KBM-7 (cell line): ENCODE measurements around the gene CCDC38.
A peak's percentile ranks its signal among the peaks of the same experiment; 100 is the strongest.
"Not testable (repeated sequence)": the region's sequence is repeated elsewhere in the genome, so short reads cannot be mapped to it uniquely, and the experiment has no call there.

Experiments
- DNase-seq: peaks from one replicate; pipeline ENCODE4 v3.0.0-alpha.2; 2015
- in situ Hi-C: fragments of 300-500 bp; cut with MboI; formaldehyde crosslinking; loops from 2 replicates; pipeline ENCODE4 v1.14.3; 2020; ENCODE audit warnings: low sequenced_read_pairs, low pct_unique_long_range_greater_than_20kb, mixed read lengths

Gene CCDC38

DNA sequence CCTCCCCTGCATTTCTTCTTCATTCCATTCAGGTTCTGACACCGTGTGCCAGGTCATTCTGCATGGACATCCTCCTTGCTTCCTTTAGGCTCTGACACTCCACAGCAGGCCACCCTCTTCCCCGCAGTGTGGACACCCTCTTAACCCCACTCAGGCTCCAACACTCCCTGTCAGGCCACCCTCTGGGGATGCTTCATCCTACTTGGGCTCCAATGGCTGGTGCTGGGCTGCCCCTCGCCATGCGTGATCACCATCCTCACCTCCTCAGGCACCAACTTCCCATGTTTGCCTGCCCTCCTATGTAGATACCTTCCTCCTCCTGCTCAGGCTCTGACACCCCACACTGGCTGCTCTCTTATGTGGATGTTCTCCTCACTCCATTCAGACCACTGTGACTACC is 90.3 kb downstream of the CCDC38 start:
- DNase-seq = no peak
- in situ Hi-C loops = no loop called here

DNA sequence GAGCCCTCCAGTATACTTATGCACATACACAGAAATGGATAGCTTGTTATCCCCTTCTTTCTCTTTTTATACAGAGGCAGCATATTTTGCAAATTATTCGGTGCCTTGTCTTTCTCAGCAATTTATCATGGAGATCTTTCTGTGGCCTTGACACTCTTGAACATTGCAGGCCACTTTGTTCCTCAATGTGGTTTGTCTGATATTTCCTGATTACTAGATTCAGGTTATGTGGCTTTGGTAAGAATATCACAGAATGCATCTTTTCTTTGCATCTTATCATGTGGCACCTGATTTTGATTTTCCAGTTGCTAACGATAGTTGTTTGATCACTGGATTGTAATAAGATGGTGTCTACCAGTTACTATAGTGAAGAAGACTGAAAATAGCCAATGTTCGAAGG is 90.8 kb downstream of the CCDC38 start:
- in situ Hi-C loops = no loop called here
- peak; percentile 36 for DNase-seq

DNA sequence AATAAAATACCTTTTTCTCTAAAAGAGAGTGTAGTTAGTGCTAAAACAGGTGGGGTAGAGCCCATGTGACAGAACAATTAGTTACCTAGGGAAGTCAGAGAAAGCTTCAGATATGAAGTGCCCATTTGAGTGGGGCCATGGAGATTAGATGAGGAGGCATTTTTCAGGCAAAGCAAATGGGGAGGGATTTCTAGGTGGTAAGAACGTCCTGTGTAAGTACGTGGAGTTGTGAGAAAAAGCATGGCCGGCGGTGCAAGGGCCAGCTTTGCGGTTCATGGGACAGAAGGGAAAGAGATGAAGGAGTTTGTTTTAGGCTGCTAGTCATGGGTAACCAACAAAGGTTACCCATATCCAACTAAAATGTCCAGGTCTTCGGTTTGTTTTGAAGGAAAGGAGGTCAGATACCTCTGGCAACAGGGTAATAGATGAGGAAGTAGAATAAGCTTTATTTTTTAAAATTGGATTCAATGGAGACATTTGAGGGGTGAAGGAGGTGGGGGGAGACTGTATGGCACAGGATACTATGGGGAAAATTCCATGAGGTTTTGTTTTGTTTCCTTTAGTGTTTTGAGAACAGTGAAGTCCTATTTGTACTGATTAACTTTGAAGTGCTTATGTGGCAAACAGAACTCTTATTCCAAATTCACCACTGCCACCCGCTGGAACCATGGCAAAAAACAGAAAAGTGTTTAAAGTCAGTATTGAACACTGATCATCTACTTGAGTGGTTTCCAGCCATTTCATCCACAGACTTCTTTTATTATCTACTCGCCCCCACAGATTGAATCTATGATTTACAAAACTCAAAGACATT is 93.6 kb downstream of the CCDC38 start:
- peak; percentile 32 for DNase-seq
- in situ Hi-C loops = no loop called here

DNA sequence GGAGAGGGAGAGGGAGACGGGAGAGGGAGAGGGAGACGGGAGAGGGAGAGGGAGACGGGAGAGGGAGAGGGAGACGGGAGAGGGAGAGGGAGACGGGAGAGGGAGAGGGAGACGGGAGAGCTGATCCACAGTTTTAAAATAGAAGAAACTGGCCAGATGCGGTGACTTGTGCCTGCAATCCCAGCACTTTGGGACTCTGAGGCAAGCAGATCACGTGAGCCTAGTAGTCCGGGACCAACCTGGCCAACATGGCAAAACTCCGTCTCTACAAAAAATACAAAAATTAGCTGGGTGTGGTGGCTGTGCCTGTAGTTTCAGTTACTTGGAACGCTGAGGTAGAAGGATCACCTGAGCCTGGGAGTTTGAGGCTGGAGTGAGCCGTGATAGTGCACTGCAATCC is 100.0 kb downstream of the CCDC38 start:
- in situ Hi-C loops, DNase-seq: not testable (repeated sequence)

DNA sequence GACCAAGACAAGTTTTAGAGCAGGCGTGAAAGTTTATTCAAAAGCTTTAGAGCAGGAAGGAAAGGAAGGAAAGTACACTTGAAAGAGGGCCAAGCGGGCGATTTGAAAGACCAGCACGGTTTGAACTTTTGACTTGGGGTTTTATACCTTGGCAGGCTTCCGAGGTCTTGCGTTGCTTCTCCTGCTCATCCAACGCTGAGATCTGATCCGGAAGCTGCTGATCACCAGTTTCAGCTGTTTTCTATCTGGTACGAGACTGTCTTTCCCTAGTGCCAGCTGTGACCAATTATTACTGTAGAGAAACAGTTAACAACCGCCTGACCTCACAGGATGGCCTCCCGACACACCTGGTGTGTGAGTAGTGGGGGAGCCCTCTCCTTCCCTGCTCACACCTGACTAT is 104.3 kb downstream of the CCDC38 start:
- in situ Hi-C loops = no loop called here
- DNase-seq = peak; percentile 36

DNA sequence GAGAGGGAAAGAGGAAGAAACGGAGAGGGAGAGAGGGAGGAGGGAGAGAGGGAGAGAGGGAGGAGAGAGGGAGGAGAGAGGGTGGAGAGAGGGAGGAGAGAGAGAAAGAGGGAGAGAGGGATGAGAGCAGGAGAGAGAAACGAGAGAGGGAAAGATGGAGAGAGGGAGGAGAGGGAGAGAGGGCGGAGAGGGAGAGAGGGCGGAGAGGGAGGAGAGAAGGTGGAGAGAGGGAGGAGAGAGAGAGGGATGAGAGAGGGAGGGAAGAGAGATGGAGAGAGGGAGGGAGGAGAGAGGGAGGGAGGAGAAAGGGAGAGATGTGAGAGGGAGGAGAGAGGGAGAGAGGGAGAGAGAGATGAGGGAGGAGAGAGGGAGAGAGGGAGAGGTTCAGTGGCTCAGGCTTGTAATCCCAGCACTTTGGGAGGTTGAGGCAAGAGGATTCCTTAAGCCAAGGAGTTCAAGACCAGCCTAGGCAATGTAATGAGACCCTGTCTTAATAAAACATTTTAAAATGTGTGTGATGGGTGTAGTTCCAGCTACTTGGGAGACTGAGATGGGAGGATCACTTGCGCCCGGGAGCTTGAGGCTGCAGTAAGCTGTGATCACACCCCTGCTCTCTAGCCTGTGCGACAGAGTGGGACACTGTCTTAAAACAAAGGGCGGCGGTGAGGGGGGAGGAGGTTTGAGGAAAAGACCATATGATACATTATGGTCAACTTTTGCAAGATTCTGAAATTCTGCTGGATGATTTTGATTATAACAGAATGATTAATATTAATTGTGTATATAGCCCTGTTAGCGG is 105.0 kb downstream of the CCDC38 start:
- DNase-seq = no peak
- in situ Hi-C loops = no loop called here

DNA sequence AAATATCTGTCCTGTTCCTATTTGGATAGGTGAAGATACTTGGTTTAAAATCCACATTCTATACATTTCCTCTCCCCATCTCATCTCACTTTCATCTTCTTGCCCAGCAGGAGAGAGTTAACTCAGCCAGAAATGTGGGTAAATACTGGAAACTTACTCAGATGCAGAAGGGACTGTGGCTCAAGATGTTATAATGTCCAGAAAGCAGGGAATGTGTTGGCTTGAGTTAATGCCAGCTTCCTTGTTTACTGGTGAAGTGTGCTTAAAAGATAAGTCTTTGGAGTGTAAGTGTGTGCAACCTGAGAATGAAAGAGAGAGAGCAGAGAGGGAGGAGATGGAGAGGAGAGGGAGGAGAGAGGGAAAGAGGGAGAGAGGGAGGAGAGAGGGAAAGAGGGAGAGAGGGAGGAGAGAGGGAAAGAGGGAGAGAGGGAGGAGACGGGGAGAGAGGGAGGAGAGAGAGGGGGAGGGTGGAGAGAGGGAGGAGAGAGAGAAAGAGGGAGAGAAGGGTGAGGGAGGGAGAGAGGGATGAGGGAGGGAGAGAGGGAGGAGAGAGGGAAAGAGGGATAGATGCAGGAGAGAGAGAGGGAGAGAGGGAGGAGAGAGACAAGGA is 105.7 kb downstream of the CCDC38 start:
- in situ Hi-C loops = no loop called here
- no peak for DNase-seq

DNA sequence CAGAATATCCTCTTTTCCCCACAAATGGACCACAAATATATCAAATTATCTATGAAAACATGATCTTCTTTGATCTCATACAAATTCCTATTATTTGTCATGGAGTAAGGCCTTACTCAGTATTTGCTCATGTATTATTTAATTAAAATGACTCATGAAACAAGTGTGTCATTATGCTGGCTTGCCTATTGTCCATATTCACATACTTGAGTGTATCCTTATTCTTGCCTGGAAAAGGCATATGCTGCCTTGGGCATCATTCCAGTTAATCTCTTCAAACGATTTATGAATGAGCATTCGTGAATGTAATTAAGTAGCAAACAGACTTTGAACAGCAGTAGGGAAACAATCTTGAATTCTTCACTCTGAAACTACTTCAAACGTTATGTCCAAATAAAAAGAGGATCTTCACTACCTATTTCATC is 106.2 kb downstream of the CCDC38 start:
- in situ Hi-C loops = no loop called here
- DNase-seq = no peak

DNA sequence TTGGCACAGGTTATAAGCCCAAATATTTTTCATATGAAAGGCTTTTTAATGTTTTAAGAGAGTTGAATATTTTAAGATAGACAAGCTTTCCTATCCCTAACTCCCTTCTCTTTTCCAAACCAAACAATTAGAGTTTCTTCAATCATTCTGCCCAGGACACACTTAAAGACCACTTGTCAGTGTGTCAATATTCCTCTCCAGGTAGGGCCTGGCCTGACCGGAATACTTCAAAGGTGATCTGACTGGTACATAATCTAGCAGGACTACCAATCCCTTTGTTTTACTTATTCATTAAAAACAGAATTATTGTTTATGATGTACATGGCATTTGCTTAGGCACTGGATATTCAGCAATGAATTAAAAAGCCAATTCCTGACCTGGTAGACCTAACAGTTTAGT is 107.8 kb downstream of the CCDC38 start:
- in situ Hi-C loops = no loop called here
- DNase-seq = no peak

DNA sequence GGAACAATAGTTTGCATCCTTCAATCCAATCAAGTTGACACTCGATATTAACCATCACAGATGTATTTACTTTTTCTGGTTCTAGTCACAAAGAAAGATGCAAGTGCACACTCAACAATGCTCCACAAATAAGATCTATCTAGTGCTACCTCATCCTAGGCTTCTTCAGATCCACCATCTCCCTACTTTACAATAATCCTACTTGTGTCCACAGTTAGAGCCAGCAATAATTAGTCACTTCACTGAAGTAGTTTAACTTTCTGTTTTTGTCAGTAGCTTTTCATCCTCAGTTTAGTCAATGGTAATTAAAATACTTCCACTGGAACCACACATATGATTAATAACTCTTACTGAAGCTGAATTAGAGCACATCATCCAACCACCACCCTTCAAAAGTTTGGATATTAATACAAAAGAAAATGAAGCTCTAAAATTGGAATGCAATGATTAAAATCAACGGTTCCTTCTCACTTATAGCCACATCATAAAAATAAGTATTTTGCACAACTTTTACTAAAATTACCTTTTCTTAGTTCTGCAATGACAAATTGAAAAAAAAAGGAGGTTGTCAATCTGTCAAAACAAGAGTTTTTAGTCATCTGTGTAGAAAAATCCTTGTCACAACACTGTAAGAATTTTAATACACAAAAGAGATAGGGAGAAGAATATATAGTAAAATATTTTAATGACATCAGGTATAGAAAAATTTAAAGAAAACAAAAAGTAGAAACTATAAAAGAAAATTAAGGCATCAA is 111.9 kb downstream of the CCDC38 start:
- in situ Hi-C loops = no loop called here
- DNase-seq = no peak

DNA sequence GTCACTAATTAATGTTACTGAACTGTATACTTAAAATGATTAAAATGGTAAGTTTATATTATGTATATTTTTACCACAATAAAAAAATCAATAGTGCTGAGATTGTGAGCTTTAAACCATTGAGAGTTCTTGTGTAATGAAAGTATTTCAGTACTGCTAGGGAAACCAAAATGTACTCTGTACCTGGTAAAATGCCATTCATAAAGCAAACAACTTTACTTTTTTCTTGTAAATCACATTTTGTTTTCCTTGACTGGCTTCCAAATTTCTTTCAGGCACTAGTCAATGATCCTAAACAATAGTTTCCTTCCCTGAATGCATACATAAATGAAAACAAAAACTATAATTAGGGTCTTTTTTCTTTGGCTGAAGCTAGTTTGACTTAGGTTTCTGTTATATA is 113.0 kb downstream of the CCDC38 start:
- in situ Hi-C loops = no loop called here
- no peak for DNase-seq

DNA sequence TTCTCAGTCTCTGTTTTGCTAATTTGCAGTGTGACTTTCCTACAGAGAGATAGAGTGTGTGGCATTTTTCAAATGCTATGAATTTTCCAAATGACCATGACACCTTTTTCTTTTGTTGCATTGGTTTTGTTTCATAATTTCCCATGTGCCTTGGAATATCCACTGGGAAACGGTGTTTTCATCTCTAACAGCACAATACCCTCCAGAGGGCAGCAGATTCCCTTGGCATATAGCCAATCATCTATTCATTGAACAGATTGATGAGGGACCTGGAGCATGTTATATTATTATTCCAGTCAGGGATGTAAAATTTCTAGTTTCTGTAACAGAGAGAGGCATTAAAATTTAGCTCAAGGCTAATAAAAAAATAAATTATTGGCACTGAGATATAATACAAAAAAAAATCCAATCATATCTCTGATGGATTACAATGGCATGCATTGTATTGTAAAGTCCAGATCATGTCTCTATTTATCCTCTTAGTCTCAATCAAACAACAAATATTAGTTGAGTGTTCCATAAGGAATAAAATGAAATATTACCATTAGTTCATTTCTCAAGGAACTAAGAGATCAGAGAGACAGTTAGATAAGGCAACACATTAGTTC is 122.2 kb downstream of the CCDC38 start:
- in situ Hi-C loops = no loop called here

More for the DNA sequence above, 122.2 kb downstream of the CCDC38 start:
- DNase-seq = peak; percentile 31
